HEK293 (cell line): ENCODE results near the gene PLPP7.

Source experiments
- CTCF ChIA-PET: fragments of 350-600 bp; formaldehyde crosslinking; extraction: SDS; loops from one replicate; lab custom pipeline; 2021; ENCODE audit warnings: antibody characterized with exemption; lab: Yijun Ruan, JAX
- POLR2A ChIA-PET: fragments of 300-600 bp; formaldehyde crosslinking; extraction: SDS; loops from one replicate; lab custom pipeline; 2020; ENCODE audit warnings: antibody characterized with exemption, inconsistent platforms; lab: Yijun Ruan, JAX
- H3K27ac ChIP-seq: fragments of 200-500 bp; sonication (Bioruptor generic); 2 replicates; pipeline ENCODE4 v1.5.1; 2014; ENCODE audit warnings: low read depth, low read length, control low read depth, inconsistent platforms; ENCODE audit errors: extremely low read depth
- H3K36me3 ChIP-seq, 2 experiments: fragments of 200-500 bp in 1 of 2; sonication (Bioruptor generic) in 1 of 2; 1 replicate in 1 of 2; 2 replicates in 1 of 2; pipeline ENCODE4 v1.5.1; 2014 to 2017; ENCODE audit warnings: inconsistent platforms in 2 of 2, low read length in 2 of 2; ENCODE audit not compliant: control insufficient read depth in 2 of 2, insufficient read depth in 1 of 2
- H3K4me1 ChIP-seq: fragments of 200-500 bp; sonication (Bioruptor generic); 2 replicates; pipeline ENCODE4 v1.5.1; 2014; ENCODE audit warnings: mild to moderate bottlenecking, low read length, inconsistent platforms; ENCODE audit not compliant: control insufficient read depth, insufficient read depth
- H3K4me3 ChIP-seq: 2 replicates; pipeline ENCODE4 v1.5.1; 2011; ENCODE audit warnings: low read depth, mild to moderate bottlenecking, control low read depth, low read length, moderate library complexity
- H3K9me3 ChIP-seq: fragments of 200-500 bp; sonication (Bioruptor generic); 2 replicates; pipeline ENCODE4 v1.5.1; 2014; ENCODE audit warnings: low read depth, low read length, inconsistent platforms; ENCODE audit not compliant: control insufficient read depth, insufficient read depth
- BCL11A ChIP-seq: fragments of 450-650 bp; formaldehyde crosslinking; IDR thresholded peaks from 2 replicates; pipeline ENCODE4 v1.5.1; 2016; ENCODE audit warnings: low read depth, missing biosample characterization, missing genetic modification characterization
- BCL11B ChIP-seq: fragments of 450-650 bp; formaldehyde crosslinking; IDR thresholded peaks from 2 replicates; pipeline ENCODE4 v1.5.1; 2016; ENCODE audit warnings: low read depth, missing biosample characterization, missing genetic modification characterization
- GLI2 ChIP-seq: fragments of 450-650 bp; formaldehyde crosslinking; IDR thresholded peaks from 2 replicates; pipeline ENCODE4; 2017; ENCODE audit warnings: missing biosample characterization, missing genetic modification characterization, low read depth, borderline replicate concordance
- GLIS1 ChIP-seq: fragments of 450-650 bp; formaldehyde crosslinking; IDR thresholded peaks from 2 replicates; pipeline ENCODE4 v1.5.1; 2016; ENCODE audit warnings: missing biosample characterization, missing genetic modification characterization
- GLIS2 ChIP-seq: fragments of 450-650 bp; formaldehyde crosslinking; IDR thresholded peaks from 2 replicates; pipeline ENCODE4 v1.5.1; 2016; ENCODE audit warnings: missing biosample characterization, missing genetic modification characterization
- SCRT1 ChIP-seq: fragments of 450-650 bp; formaldehyde crosslinking; IDR thresholded peaks from 2 replicates; pipeline ENCODE4 v1.5.1; 2016; ENCODE audit warnings: missing biosample characterization, missing genetic modification characterization, borderline replicate concordance
- ZBTB21 ChIP-seq: fragments of 450-650 bp; formaldehyde crosslinking; IDR thresholded peaks from 2 replicates; pipeline ENCODE4 v1.5.1; 2017; ENCODE audit warnings: missing biosample characterization, missing genetic modification characterization
- ZBTB7A ChIP-seq: fragments of 450-650 bp; formaldehyde crosslinking; IDR thresholded peaks from 2 replicates; pipeline ENCODE4 v1.5.1; 2016; ENCODE audit warnings: low read depth, missing biosample characterization, missing genetic modification characterization
- ZBTB8A ChIP-seq: fragments of 450-650 bp; formaldehyde crosslinking; IDR thresholded peaks from 2 replicates; pipeline ENCODE4 v1.5.1; 2016; ENCODE audit warnings: missing biosample characterization, missing genetic modification characterization
- ZFHX2 ChIP-seq: fragments of 450-650 bp; formaldehyde crosslinking; conservative IDR thresholded peaks from 2 replicates; pipeline ENCODE4 v1.5.1; 2016; ENCODE audit warnings: missing biosample characterization, missing genetic modification characterization
- ZFP37 ChIP-seq: fragments of 450-650 bp; formaldehyde crosslinking; IDR thresholded peaks from 2 replicates; pipeline ENCODE4 v1.5.1; 2016; ENCODE audit warnings: missing biosample characterization, missing genetic modification characterization
- ZNF133 ChIP-seq: fragments of 450-650 bp; formaldehyde crosslinking; IDR thresholded peaks from 2 replicates; pipeline ENCODE4 v1.5.1; 2016; ENCODE audit warnings: missing biosample characterization, missing genetic modification characterization
- ZNF146 ChIP-seq: fragments of 450-650 bp; formaldehyde crosslinking; IDR thresholded peaks from 2 replicates; pipeline ENCODE4 v1.5.1; 2016; ENCODE audit warnings: missing biosample characterization, missing genetic modification characterization
- ZNF184 ChIP-seq: fragments of 450-650 bp; IDR thresholded peaks from 2 replicates; pipeline ENCODE4 v1.5.1; 2018; ENCODE audit warnings: missing biosample characterization, mild to moderate bottlenecking, missing genetic modification characterization
- ZNF19 ChIP-seq: fragments of 450-650 bp; formaldehyde crosslinking; IDR thresholded peaks from 2 replicates; pipeline ENCODE4; 2016; ENCODE audit warnings: missing biosample characterization, missing genetic modification characterization, low read depth
- ZNF2 ChIP-seq: fragments of 450-650 bp; formaldehyde crosslinking; IDR thresholded peaks from 2 replicates; pipeline ENCODE4 v1.5.1; 2016; ENCODE audit warnings: missing biosample characterization, missing genetic modification characterization
- ZNF211 ChIP-seq: fragments of 450-650 bp; formaldehyde crosslinking; IDR thresholded peaks from 2 replicates; pipeline ENCODE4 v1.5.1; 2016; ENCODE audit warnings: low read depth, missing biosample characterization, missing genetic modification characterization
- ZNF341 ChIP-seq: fragments of 450-650 bp; formaldehyde crosslinking; IDR thresholded peaks from 2 replicates; pipeline ENCODE4; 2016; ENCODE audit warnings: low read depth, missing biosample characterization, missing genetic modification characterization
- ZNF354C ChIP-seq: fragments of 450-650 bp; formaldehyde crosslinking; IDR thresholded peaks from 2 replicates; pipeline ENCODE4 v1.5.1; 2016; ENCODE audit warnings: missing biosample characterization, missing genetic modification characterization, low read depth, borderline replicate concordance
- ZNF529 ChIP-seq: fragments of 450-650 bp; formaldehyde crosslinking; IDR thresholded peaks from 2 replicates; pipeline ENCODE4 v1.5.1; 2017; ENCODE audit warnings: missing genetic modification characterization, missing biosample characterization; ENCODE audit not compliant: insufficient replicate concordance
- ZNF544 ChIP-seq: fragments of 450-650 bp; formaldehyde crosslinking; IDR thresholded peaks from 2 replicates; pipeline ENCODE4 v1.5.0; 2017; ENCODE audit warnings: missing biosample characterization, missing genetic modification characterization
- ZNF701 ChIP-seq: fragments of 450-650 bp; formaldehyde crosslinking; IDR thresholded peaks from 2 replicates; pipeline ENCODE4 v1.5.1; 2016; ENCODE audit warnings: missing biosample characterization, missing genetic modification characterization
- ZNF777 ChIP-seq: fragments of 450-650 bp; formaldehyde crosslinking; IDR thresholded peaks from 2 replicates; pipeline ENCODE4 v1.5.1; 2017; ENCODE audit warnings: missing biosample characterization, missing genetic modification characterization, borderline replicate concordance
- ZNF792 ChIP-seq: fragments of 450-650 bp; formaldehyde crosslinking; IDR thresholded peaks from 2 replicates; pipeline ENCODE4 v1.5.1; 2016; ENCODE audit warnings: missing biosample characterization, missing genetic modification characterization
- ZSCAN23 ChIP-seq: fragments of 450-650 bp; formaldehyde crosslinking; IDR thresholded peaks from 2 replicates; pipeline ENCODE4 v1.5.1; 2016; ENCODE audit warnings: missing biosample characterization, missing genetic modification characterization
- TF ChIP-seq, protein P1 (sequence below): fragments of 450-650 bp; formaldehyde crosslinking; IDR thresholded peaks from 2 replicates; pipeline ENCODE4 v1.5.0; 2017; ENCODE audit warnings: missing biosample characterization, missing genetic modification characterization, borderline replicate concordance
- TF ChIP-seq, protein P2 (sequence below): fragments of 450-650 bp; formaldehyde crosslinking; IDR thresholded peaks from 2 replicates; pipeline ENCODE4 v1.5.1; 2016; ENCODE audit warnings: missing biosample characterization, missing genetic modification characterization
- TF ChIP-seq, protein P3 (sequence below): fragments of 450-650 bp; formaldehyde crosslinking; IDR thresholded peaks from 2 replicates; pipeline ENCODE4 v1.5.1; 2017; ENCODE audit warnings: missing biosample characterization, missing genetic modification characterization
- TF ChIP-seq, protein P4 (sequence below): fragments of 450-650 bp; formaldehyde crosslinking; IDR thresholded peaks from 2 replicates; pipeline ENCODE4 v1.5.1; 2017; ENCODE audit warnings: missing biosample characterization, mild to moderate bottlenecking, missing genetic modification characterization, moderate library complexity

The PLPP7 gene

DNA sequence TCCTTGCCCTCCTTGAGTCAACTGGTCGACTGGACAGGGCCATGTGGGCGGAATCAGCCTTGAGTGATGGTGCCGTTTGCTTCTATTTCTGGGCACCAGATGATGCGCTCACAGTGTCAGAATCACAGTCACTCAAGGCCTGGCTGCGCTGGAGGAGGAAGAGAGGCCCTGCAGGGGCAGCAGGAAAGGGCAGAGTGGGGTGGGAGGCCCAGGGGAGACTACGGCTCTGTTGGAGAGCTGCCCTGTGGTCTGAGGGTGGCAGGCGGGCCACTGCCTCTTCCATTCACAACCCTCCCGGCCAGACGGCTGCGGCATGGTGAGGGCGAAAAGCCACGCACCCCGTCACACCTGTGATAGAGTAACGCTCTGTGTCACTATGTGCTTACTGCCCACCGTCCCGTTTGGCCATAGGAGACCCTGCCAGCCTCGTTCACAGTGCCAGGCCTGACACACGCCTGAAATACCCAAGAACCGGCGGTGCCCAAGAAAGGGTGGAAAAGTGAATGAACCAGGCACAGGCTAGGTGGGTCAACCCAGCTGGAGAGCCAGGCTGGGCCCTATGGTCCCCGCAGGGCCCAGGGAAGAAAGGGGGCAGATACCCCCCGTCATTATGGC lies 9.9 kb downstream of the PLPP7 start:
- Histone ChIP-seq H3K4me3 (no peak overlapping the region), H3K36me3 (no peaks in the 10 kb centered on the region), H3K27ac (no peak overlapping the region), H3K4me1 (no peaks in the 10 kb centered on the region)
- POLR2A ChIA-PET: no interaction called here
- TF ChIP-seq GLIS2 (no peak), ZSCAN23 (tag by site-specific recombination) (no peak), ZNF544 (tag by site-specific recombination) (no peak), BCL11A (tag by site-specific recombination) (no peak), ZNF777 (tag by site-specific recombination) (no peak), ZBTB8A (tag by site-specific recombination) (no peak), ZNF211 (tag by site-specific recombination) (no peak), ZBTB7A (tag by site-specific recombination) (no peak), ZNF341 (tag by site-specific recombination) (no peak), ZNF792 (no peak), ZNF2 (tag by site-specific recombination) (no peak), ZNF529 (tag by site-specific recombination) (no peak), ZBTB21 (tag by site-specific recombination) (no peak), ZFP37 (tag by site-specific recombination) (no peak), ZFHX2 (tag by site-specific recombination) (no peak)
- TF ChIP-seq, protein P1, sequence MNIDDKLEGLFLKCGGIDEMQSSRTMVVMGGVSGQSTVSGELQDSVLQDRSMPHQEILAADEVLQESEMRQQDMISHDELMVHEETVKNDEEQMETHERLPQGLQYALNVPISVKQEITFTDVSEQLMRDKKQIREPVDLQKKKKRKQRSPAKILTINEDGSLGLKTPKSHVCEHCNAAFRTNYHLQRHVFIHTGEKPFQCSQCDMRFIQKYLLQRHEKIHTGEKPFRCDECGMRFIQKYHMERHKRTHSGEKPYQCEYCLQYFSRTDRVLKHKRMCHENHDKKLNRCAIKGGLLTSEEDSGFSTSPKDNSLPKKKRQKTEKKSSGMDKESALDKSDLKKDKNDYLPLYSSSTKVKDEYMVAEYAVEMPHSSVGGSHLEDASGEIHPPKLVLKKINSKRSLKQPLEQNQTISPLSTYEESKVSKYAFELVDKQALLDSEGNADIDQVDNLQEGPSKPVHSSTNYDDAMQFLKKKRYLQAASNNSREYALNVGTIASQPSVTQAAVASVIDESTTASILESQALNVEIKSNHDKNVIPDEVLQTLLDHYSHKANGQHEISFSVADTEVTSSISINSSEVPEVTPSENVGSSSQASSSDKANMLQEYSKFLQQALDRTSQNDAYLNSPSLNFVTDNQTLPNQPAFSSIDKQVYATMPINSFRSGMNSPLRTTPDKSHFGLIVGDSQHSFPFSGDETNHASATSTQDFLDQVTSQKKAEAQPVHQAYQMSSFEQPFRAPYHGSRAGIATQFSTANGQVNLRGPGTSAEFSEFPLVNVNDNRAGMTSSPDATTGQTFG (tag by site-specific recombination): no peak
- TF ChIP-seq, protein P2, sequence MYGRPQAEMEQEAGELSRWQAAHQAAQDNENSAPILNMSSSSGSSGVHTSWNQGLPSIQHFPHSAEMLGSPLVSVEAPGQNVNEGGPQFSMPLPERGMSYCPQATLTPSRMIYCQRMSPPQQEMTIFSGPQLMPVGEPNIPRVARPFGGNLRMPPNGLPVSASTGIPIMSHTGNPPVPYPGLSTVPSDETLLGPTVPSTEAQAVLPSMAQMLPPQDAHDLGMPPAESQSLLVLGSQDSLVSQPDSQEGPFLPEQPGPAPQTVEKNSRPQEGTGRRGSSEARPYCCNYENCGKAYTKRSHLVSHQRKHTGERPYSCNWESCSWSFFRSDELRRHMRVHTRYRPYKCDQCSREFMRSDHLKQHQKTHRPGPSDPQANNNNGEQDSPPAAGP (tag by site-specific recombination): no peak
- TF ChIP-seq, all 188 proteins: peak for 0
- H3K9me3 ChIP-seq: no peaks in the 10 kb centered on the region
- CTCF ChIA-PET: interaction anchor here (1.0 kb wide), 1 partner anchor 119 kb away, joined by 3 read pairs; no protein-coding TSS in a partner anchor

DNA sequence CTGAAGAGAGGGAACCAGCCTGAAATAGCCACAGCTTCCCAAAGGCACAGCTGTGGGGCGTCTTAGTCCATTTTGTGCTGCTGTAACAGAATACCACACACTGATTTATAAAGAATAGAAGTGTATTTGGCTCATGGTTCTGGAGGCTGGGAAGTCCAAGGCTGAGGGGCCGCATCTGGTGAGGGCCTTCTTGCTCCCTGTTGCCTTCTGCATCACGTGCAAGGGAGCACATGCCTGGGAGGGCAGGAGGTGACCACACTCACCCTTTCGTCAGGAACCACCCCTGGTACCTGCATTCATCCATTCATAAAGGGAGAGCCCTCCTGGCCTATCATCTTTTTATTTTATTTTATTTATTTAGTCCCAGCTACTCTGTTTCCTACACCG lies 10.4 kb downstream of the PLPP7 start:
- ChIA-PET POLR2A (no interaction called here), CTCF (interaction anchor here (1.0 to 1.2 kb wide), 2 partner anchors 50 to 120 kb away, joined by 3 to 4 read pairs; no protein-coding TSS in a partner anchor)
- Histone ChIP-seq H3K4me3 (no peak overlapping the region), H3K36me3 (no peaks in the 10 kb centered on the region), H3K9me3 (no peaks in the 10 kb centered on the region), H3K27ac (no peak overlapping the region), H3K4me1 (no peaks in the 10 kb centered on the region)
- TF ChIP-seq BCL11B (tag by site-specific recombination): no peak
- TF ChIP-seq, protein P3, sequence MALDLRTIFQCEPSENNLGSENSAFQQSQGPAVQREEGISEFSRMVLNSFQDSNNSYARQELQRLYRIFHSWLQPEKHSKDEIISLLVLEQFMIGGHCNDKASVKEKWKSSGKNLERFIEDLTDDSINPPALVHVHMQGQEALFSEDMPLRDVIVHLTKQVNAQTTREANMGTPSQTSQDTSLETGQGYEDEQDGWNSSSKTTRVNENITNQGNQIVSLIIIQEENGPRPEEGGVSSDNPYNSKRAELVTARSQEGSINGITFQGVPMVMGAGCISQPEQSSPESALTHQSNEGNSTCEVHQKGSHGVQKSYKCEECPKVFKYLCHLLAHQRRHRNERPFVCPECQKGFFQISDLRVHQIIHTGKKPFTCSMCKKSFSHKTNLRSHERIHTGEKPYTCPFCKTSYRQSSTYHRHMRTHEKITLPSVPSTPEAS: no peak
- TF ChIP-seq ZNF146 (tag by site-specific recombination): no peak
- TF ChIP-seq ZNF184 (tag by site-specific recombination): no peak
- no peak for TF ChIP-seq ZNF777 (tag by site-specific recombination)
- no peak for TF ChIP-seq ZNF354C
- TF ChIP-seq ZNF133 (tag by site-specific recombination): no peak
- TF ChIP-seq GLIS1: no peak
- TF ChIP-seq ZNF701 (tag by site-specific recombination): no peak
- TF ChIP-seq, protein P4, sequence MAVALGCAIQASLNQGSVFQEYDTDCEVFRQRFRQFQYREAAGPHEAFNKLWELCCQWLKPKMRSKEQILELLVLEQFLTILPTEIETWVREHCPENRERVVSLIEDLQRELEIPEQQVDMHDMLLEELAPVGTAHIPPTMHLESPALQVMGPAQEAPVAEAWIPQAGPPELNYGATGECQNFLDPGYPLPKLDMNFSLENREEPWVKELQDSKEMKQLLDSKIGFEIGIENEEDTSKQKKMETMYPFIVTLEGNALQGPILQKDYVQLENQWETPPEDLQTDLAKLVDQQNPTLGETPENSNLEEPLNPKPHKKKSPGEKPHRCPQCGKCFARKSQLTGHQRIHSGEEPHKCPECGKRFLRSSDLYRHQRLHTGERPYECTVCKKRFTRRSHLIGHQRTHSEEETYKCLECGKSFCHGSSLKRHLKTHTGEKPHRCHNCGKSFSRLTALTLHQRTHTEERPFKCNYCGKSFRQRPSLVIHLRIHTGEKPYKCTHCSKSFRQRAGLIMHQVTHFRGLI (tag by site-specific recombination): no peak
- TF ChIP-seq GLI2 (tag by site-specific recombination): no peak
- TF ChIP-seq ZNF19 (tag by site-specific recombination): no peak
- TF ChIP-seq SCRT1 (tag by site-specific recombination): no peak
